ACHN (cell line): ENCODE results near the gene AGPAT1.
"Not testable (repeated sequence)": the region's sequence is repeated elsewhere in the genome, so short reads cannot be mapped to it uniquely, and the experiment has no call there.

Experiments used
- DNase-seq: peaks from one replicate; pipeline ENCODE4 v3.0.0-alpha.2; 2015
- in situ Hi-C: cut with HindIII; loops from 2 replicates; pipeline ENCODE4 v1.10.0; 2017; ENCODE audit warnings: low sequenced_read_pairs, low pct_ligation_motif_present, low pct_unique_long_range_greater_than_20kb

Gene AGPAT1

DNA sequence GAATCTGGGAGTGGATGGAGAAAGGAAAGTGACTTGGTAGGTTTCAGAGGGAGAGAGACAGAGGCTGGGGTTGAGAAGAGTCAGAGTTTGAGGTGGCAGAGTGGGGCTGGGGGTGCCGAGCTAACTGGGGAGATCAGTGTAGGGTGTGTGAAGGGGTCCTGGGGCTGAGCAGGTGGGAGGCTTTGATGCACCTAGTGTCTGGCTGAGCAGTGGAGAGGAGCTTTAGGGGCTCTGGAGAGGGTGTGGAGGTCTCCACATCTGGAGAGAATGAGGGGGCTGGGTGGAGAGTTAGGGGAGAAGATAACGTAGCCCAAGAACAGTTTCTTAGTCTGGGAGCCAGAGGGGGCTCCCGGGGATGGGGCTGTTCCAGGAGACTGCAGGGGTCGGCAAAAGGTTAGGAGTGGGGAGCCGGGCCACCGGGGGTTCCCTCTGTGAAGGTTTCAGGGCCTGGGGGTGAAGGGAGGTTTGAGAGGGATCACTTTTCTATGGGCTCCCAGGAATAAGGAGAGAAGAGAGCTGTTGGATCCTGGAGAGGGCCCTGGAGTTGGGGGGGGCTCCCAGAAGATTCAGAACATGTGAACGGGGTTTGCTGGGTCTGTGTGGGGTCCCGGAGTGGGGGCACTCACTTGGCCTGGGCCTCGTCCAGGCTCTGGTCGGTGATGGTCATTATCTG lies 13.3 kb upstream of the AGPAT1 start:
- DNase-seq, result no peak
- in situ Hi-C loops, result no loop called here

DNA sequence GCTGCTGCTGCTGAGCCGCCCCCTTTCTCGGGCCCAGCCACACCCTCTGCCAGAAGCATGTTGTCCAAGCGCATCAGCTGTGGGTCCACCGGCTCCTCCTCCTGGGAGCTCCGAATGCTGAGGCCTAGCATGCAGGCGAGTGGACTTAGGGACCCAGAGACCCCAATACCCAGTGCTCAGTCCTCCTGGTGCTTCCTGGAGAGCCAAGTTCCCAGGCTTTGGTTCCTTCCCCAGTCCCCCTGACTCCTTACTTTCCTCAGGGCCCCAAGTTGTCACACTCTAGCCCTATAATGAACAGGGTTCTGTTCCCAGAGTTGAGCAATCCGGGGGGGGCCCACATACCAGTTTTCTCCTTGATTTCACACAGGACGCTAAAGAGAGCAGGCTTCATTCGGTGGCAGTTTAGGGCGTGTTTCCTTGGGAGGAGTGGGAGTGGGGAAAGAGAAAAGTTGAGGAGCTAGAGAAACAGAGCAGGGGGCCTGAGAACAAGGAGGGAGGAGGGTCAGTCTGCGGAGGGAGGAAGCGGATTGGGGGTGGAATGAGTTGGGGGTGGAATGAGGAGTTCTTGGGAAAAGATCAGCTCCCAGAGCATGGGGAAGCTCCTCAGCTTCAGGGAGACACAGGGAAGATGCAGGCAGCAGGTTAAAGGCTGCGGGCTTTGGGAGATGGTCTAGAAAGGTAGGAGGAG lies 12.6 kb upstream of the AGPAT1 start:
- in situ Hi-C loops, result no loop called here
- no peak for DNase-seq

DNA sequence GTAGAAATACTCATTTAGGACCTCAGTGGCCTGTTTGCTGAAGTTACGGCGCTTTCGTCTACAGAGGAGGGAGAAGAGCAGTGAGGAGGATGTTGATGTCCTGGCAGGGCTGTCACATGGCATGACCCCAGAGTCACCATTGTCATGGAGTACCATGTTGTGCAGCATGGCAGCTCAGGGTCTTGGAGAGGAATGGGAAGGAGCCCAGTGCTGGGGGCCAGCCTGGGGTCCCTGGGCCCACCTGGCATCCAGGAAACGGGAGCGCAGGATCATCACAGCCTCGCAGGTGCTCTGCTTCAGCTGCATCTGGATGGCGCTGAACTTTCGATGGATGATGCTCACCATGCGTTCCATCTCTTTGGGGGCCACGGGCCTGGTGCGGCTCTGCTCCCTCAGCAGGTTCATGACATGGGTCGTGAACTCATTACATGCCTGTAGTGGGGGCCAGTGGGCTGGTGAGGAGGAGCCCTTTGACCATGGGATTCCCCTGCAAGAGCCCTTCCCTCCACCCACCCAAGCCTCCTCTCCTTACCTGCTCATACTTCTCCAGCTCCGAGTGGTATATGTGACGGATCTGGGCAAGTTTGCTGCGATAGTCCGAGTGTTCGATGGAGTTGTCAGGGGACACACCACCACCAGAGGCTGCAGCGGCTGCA lies 12.0 kb upstream of the AGPAT1 start:
- DNase-seq, in situ Hi-C loops: not testable (repeated sequence)

DNA sequence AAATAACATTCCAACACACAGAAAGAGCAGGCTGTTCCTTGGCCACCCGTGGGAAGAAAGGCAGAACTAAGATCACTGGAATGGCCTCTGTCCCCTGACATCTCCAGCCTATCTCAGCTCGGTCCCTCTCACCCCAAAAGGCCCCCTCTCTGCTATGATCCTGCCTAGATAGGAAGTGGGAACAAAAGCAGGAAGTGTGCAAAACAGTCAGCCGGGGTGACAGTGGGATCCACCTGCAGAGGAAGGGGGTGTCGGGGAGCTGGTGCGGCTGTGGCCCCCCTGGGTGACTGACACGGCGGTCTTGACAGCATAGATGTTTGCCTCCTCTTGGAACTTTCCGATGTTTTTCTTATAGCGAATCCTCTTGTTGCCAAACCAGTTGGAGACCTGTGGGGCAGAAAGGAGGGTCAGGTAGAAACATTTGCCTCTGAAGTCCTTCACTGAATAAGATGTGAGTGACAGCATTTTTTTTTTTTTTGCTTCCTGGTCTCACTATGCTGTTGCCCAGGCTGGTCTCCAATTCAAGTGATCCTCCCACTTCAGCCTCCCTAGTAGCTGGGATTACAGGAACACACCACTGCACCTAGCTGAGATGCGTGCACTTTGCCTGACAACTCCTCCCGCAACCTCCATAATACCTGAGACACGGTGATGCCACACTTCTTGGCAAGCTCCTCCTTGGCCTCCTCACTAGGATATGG lies 11.3 kb upstream of the AGPAT1 start:
- no peak for DNase-seq
- in situ Hi-C loops, result no loop called here

DNA sequence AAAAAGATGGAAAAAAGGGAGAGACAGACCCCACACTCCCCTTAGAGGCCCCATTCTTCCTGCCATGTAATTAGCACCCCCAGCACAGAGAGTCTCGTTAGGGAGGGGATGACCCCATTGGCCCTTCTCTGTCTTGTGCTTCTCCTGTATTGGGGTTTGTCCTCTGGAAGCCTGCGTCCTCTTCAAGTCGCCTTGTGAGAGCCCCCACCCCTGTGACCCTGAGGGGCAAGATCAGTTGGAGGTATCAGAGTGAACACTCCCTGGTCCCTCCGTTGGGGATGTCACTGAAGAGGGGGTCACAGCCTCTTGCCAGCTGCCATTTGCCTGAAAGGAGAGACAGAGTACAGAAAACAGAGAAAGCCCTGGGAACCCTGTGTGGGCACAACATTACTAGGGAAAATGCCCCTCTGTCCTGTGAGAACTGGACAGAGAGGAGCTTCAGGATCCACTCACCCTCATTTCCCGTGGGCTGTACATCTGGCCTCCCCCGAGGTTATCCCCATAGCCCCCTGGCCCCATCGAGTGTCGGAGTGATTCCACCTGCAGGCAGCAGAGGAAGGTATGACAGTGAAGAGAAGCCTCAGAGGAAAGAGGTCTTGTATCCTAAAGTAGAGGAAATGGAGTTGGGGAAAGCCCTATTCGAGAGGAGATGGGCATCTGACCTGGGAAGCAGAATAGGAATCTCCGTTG lies 10.4 kb upstream of the AGPAT1 start:
- in situ Hi-C loops, DNase-seq: not testable (repeated sequence)

DNA sequence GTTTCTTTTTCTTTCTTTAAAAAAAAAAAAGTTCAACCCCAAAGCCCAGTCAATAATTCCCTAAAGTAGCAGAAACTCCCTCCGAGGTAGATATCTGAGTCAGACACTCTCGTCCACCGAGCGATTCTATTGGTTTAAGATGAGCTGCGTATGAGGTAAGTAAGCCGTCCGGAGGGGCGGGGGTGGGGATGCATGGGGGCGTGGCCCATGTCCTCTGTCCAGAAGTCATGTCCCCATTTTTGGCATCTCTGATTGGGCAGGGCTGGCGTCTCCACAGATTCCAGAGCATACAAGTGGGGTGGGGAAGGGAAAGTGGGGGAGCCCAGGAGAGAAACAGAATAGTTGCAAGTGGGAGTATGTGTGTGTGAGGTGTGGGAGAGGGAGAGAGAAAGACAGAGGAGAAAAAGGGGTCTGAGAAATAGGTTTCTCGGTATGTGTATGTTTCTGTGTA lies 9.8 kb upstream of the AGPAT1 start:
- peak; percentile 91 for DNase-seq
- in situ Hi-C loops, result not testable (repeated sequence)

DNA sequence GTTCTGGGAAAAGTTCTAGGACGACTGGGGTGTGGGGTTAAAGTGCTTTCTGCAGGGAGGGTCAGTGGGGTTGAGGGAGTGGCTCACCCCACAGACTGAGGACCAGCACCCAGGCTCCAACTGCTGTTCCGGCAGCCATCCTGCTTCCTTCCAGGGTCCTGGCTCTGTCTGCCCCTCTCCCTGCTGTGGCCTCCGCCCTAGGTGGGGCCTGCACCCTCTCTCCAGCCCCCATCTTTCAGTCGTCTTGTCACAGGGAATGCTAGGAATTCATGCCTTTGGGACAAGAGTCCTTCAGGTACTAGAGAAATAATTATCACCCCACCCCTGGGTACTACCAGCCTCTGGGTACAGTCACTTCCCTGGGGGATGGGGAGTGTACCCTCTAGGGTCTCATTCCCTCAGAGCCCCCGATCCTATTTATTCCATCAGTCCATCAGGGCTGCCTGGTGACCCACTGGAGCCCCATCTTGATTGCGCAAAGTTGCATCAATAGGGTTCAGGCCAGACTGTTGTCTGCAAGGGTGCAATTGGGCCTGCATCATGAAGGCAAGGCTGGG lies 8.3 kb upstream of the AGPAT1 start, which contains the start of gene AGER:
Gene AGER, minus strand, starts transcription at position 170 of the 557 bp plus-strand sequence. Its CDS starts 31 bp downstream, at position 139.
- in situ Hi-C loops, result no loop called here
- no peak for DNase-seq

DNA sequence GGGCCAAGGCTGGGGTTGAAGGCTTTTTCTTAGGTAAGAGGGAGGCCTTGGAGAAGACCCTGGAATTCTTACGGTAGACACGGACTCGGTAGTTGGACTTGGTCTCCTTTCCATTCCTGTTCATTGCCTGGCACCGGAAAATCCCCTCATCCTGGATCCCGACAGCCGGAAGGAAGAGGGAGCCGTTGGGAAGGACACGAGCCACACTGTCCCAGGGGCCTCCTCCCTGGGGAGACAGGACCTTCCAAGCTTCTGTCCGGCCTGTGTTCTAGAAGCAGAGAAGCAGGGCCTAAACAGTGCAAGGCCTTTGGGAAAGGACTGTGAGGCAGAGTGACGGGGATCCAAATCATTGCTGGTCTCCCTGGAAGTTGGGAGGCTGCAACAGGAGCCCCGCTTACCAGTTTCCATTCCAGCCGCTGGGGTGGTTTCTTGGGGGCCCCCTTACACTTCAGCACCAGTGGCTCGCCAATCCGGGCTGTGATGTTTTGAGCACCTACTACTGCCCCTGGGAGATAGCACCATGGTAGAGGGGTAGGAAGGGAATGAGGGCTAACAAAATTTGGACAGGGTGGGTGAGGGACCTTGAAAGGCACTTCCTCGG lies 7.7 kb upstream of the AGPAT1 start:
- no peak for DNase-seq
- in situ Hi-C loops, result no loop called here

DNA sequence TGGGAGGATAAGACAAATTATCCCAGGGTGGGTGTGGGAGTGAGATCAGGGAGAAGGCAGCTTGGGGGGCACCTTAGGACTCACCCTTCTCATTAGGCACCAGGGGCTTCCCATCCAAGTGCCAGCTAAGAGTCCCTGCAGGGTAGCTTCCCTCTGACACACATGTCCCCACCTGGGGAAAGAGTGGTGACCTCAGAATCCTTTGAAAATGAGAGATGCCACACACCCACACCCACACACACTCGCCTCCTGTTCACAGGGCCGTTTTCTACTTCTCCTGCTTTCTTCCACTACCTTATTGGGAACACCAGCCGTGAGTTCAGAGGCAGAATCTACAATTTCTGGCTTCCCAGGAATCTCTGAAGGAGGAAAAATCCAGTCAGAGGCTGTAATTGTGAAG lies 7.1 kb upstream of the AGPAT1 start:
- in situ Hi-C loops, result no loop called here
- no peak for DNase-seq

DNA sequence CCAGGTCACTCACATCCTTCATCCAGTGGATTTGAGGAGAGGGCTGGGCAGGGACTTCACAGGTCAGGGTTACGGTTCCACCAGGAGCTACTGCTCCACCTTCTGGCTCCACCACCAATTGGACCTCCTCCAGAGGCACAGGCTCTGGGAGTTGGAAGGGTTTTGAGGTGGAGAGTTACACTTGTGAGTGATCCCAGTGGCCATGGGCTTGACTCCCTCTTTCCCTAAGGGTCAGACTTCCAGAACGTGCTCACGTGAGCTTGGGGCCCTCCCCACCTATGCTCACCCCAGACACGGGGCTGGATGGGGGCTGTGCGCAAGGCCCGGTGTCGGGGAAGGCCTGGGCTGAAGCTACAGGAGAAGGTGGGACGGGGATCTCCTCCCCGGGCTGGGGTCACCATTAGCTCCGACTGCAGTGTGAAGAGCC lies 6.7 kb upstream of the AGPAT1 start:
- in situ Hi-C loops, result no loop called here
- DNase-seq, result no peak

DNA sequence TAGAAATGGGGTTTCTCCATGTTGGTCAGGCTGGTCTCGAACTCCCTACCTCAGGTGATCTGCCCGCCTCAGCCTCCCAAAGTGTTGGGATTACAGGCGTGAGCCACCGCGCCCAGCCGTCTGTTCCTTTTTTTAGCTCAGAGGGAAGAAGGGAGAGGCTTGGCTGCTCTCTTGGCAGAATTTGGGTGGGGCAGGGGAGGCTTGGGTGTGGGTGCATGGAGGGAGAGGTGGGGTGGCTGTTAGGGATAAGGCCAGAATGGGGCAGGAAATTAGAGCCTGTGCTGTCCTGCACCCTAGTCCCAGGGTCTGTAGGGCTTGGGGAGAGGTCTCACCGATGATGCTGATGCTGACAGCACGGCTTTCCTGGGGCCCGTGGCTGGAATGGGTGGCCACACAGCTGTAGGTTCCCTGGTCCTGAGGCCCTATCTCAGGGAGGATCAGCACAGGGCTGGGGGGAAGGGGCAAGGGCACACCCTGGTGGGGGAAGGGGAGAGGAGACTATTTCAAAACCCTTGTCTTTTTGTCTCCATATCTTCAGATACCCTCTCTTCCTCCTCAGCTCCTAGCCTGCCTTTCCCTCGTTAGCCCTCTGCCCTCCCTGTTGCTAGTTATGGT lies 6.1 kb upstream of the AGPAT1 start:
- in situ Hi-C loops, result no loop called here
- no peak for DNase-seq

DNA sequence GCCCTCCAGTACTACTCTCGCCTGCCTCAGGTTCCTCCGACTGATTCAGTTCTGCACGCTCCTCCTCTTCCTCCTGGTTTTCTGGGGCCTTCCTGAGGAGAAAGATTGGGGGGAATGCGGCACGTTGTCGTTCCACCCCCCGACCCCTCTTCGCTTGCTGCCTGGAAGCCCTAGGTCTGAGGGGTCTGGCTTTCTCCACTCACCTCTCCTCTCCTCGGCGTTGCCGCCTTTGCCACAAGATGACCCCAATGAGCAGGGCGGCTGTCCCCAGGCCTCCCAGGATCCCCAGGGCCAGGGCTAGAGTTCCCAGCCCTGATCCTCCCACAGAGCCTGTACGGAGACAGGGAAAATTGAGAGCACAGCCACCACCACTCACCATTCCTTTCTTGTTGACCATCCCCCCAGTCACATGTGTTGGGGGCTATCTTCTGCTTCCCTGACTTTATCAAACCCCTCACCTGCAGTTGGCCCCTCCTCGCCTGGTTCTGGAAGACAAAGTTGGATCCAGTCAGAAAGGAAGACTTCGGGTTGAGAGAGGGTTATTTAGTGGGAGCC lies 5.3 kb upstream of the AGPAT1 start:
- in situ Hi-C loops, result no loop called here
- no peak for DNase-seq

DNA sequence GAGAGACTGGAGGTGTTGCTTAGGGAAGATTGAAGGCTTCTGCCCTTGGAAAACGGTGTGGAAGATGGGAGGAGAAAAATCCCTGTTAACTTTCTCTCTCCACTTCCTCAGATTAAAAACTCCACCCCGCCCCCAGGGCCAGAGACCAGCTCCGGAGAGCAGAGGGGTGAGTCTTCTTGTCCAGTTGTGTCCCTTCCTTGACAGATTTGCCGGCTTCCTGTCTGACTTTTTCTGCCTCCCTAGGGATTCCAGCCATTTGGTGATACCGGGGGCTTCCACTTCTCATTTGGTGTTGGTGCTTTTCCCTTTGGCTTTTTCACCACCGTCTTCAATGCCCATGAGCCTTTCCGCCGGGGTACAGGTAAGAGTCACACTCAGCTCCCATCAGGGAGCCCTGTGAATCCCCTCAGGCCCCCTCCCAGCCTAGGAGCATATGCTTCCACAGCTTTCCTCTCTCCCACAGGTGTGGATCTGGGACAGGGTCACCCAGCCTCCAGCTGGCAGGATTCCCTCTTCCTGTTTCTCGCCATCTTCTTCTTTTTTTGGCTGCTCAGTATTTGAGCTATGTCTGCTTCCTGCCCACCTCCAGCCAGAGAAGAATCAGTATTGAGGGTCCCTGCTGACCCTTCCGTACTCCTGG lies 4.0 kb upstream of the AGPAT1 start:
- in situ Hi-C loops, result no loop called here

DNA sequence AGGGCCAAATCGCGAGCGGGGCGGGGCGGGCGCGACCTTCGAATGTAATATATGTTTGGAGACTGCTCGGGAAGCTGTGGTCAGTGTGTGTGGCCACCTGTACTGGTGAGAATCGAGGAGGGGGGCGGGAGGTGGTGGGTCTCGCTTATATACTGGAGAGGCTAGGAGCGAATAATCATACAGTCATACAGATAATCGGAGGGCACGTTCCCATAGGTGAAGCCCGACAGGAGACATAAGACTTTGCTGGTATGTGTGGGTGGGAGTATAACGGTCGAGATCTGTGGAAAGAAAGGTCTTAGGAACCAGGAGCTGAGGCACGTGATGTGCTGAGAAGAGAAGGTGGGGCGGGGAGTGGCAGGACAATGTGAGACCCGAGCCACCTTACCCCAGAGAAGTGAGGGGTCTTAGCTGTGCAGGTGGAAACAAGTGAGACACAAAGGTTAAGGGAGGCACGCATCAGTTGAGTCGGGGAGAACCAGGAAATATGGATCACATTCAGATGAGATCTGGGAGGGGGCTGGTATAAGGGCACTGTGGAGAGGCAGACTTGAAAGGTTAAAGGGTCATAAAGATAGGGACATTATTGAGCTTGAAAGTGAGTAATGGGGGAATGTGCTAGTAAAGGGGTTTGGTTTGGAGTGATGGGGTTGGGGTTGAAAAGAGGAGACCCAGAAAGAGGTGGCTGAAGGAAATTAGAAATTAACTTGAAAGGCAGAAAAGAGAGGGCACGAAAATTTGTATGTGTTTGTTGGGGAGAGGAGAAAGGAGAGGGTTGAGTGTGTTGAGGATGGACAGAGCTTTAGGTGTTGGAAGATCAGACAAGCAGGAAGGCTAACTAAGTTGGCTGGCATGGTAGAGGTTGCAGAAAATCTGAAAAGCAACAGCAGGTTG lies 2.9 kb upstream of the AGPAT1 start:
- DNase-seq, result peak; percentile 11
- in situ Hi-C loops, result no loop called here

More for the DNA sequence above, 4.0 kb upstream of the AGPAT1 start:
- DNase-seq, result no peak

DNA sequence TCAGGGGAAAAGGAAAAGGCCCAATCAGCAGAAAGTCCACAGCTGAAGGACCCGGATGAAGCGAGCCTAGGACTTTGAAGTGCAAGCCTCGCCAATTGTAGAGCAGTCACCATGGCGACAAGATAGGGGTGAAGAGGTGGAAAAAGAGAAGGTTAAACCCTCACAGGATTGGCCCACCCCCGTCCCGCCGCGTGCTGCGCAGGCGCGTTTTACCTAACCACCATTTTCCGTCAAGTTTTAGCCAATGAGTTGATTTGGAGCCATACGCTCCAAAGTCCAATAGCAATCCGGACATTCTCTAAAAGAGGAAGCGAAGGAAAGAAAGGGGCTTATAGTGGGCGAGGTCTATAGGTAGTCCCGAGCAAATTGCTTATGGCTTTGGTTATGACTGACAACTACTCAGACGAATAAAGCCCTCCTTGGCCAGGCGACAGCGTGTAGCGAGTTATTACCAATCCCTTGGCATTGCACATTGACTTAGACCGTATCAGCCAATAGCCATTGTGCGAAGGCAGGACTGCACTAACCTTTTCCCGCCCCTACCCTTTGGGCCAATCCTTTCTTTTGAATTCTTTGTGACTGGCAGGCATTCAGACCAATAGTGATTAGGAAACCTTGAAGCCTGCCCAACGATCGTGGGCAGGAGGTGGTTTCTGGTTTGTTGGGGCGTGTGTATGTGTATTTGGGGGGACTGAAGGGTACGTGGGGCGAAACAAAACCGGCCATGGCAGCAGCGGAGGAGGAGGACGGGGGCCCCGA lies 2.1 kb upstream of the AGPAT1 start, which contains the start of gene RNF5:
Gene RNF5, plus strand, starts transcription at position 618 of the 759 bp plus-strand sequence. Its CDS starts 107 bp downstream, at position 725.
- in situ Hi-C loops, result no loop called here
- DNase-seq, result peak; percentile 99
